GM12878 (cell line): ENCODE data around the gene NR6A1. TPM values are rescaled to one million over a fixed set of nuclear protein-coding genes. Genes with fewer than 3 reads are reported as not detected.
A peak's percentile ranks its signal among the peaks of the same experiment; 100 is the strongest.

Experiments
- ATAC-seq: fragments of 200-7000 bp; cut with Tn5 transposase; 3 replicates; pipeline ENCODE4 v1.9.1; 2020; ENCODE audit warnings: mild to moderate bottlenecking, moderate library complexity
- BruUV-seq: library from RNA; stranded (reverse); fragments of 400-500 nt; replicated peaks from 2 replicates; lab custom pipeline; 2021; lab: Mats Ljungman, UMichigan
- CTCF ChIA-PET: fragments of 300-600 bp; sonication (Branson Sonifier 250); formaldehyde crosslinking; extraction: SDS; loops from one replicate; lab custom pipeline; 2021; ENCODE audit warnings: inconsistent platforms; lab: Yijun Ruan, JAX
- POLR2A ChIA-PET: fragments of 350-600 bp; formaldehyde crosslinking; extraction: SDS; loops from one replicate; lab custom pipeline; 2021; ENCODE audit warnings: inconsistent platforms; lab: Charles Lee
- RAD21 ChIA-PET: fragments of 300-600 bp; sonication (Branson Sonifier 250); formaldehyde crosslinking; loops from one replicate; lab custom pipeline; 2023; ENCODE audit warnings: antibody characterized with exemption; ENCODE audit not compliant: unreplicated experiment; lab: Charles Lee
- SMC1A ChIA-PET: fragments of 300-600 bp; sonication (Branson Sonifier 250); formaldehyde crosslinking; loops from one replicate; lab custom pipeline; 2023; ENCODE audit not compliant: unreplicated experiment, uncharacterized antibody; lab: Charles Lee
- DNase-seq: peaks from one replicate; pipeline ENCODE4 v3.0.0-alpha.2; 2011; ENCODE audit warnings: low read depth, low spot score
- FAIRE-seq: peaks from 3 replicates; lab custom pipeline; 2011; peaks lifted over from hg19 to GRCh38; lab: Jason Lieb, UNC
- H2AFZ ChIP-seq: 2 replicates; pipeline ENCODE4 v1.6.0; 2011; ENCODE audit warnings: low read depth, low read length, control low read depth; ENCODE audit not compliant: control insufficient read depth
- H3K27ac ChIP-seq: 2 replicates; pipeline ENCODE4 v1.5.1; 2011; ENCODE audit warnings: control low read depth; ENCODE audit not compliant: control insufficient read depth, insufficient read depth
- H3K27me3 ChIP-seq, 2 experiments: replicated peaks in 1 of 2; 2 replicates each; pipeline versions ENCODE4 v1.6.0 to v1.6.1; 2011; ENCODE audit warnings: low read length in 1 of 2; ENCODE audit not compliant: control insufficient read depth in 2 of 2, insufficient read depth in 2 of 2
- H3K36me3 ChIP-seq, 2 experiments: 2 replicates each; pipeline ENCODE4 v1.5.1; 2011; ENCODE audit warnings: low read length in 1 of 2; ENCODE audit not compliant: control insufficient read depth in 2 of 2, insufficient read depth in 2 of 2
- H3K4me1 ChIP-seq: 2 replicates; pipeline ENCODE4 v1.6.1; 2011; ENCODE audit warnings: mild to moderate bottlenecking, low read length, moderate library complexity, mixed read lengths; ENCODE audit not compliant: control insufficient read depth, insufficient read depth
- H3K4me2 ChIP-seq: 2 replicates; pipeline ENCODE4 v1.6.0; 2011; ENCODE audit warnings: control low read depth; ENCODE audit not compliant: control insufficient read depth, insufficient read depth
- H3K4me3 ChIP-seq: fragments of 200-600 bp; sonication (generic); 2 replicates; pipeline ENCODE4 v1.5.1; 2016
- H3K79me2 ChIP-seq: 2 replicates; pipeline ENCODE4 v1.6.0; 2011; ENCODE audit warnings: low read length; ENCODE audit not compliant: control insufficient read depth, insufficient read depth
- H3K9ac ChIP-seq: 2 replicates; pipeline ENCODE4 v1.8.0; 2011; ENCODE audit warnings: low read length, control low read depth, mixed read lengths; ENCODE audit not compliant: control insufficient read depth, insufficient read depth
- H3K9me3 ChIP-seq: replicated peaks from 3 replicates; pipeline ENCODE4 v1.5.1; 2011; ENCODE audit warnings: mild to moderate bottlenecking, low read length; ENCODE audit not compliant: control insufficient read depth, insufficient read depth
- H4K20me1 ChIP-seq: 2 replicates; pipeline ENCODE4 v1.6.0; 2011; ENCODE audit not compliant: control insufficient read depth, insufficient read depth
- ATF7 ChIP-seq: fragments of 450-650 bp; IDR thresholded peaks from 2 replicates; pipeline ENCODE4 v1.6.1; 2016; ENCODE audit warnings: low read depth, mild to moderate bottlenecking
- CBX5 ChIP-seq: sonication (generic); IDR thresholded peaks from 2 replicates; pipeline ENCODE4 v1.6.1; 2016; ENCODE audit warnings: low read depth, moderate library complexity, mild to moderate bottlenecking, inconsistent platforms
- CREB1 ChIP-seq: IDR thresholded peaks from 2 replicates; pipeline ENCODE4 v1.6.1; 2012; ENCODE audit warnings: low read depth, mild to moderate bottlenecking, inconsistent platforms
- FOXK2 ChIP-seq: fragments of 450-650 bp; IDR thresholded peaks from 2 replicates; pipeline ENCODE4 v1.6.1; 2017; ENCODE audit warnings: mild to moderate bottlenecking, moderate library complexity
- HDAC6 ChIP-seq: fragments of 200-600 bp; sonication (generic); IDR thresholded peaks from one replicate; pipeline ENCODE4 v1.8.0; 2017; ENCODE audit warnings: antibody characterized with exemption; ENCODE audit not compliant: unreplicated experiment
- IRF3 ChIP-seq: fragments of 450-650 bp; IDR thresholded peaks from 2 replicates; pipeline ENCODE4 v1.6.1; 2014; ENCODE audit warnings: mild to moderate bottlenecking
- IRF4 ChIP-seq: IDR thresholded peaks from 2 replicates; pipeline ENCODE4 v1.6.1; 2011; ENCODE audit warnings: low read depth, low read length
- JUNB ChIP-seq: IDR thresholded peaks from 2 replicates; pipeline ENCODE4 v1.6.1; 2016; ENCODE audit warnings: antibody characterized with exemption, mild to moderate bottlenecking
- NR2F1 ChIP-seq: fragments of 450-650 bp; conservative IDR thresholded peaks from 2 replicates; pipeline ENCODE4 v1.6.1; 2017; ENCODE audit warnings: mild to moderate bottlenecking
- PBX3 ChIP-seq: IDR thresholded peaks from 2 replicates; pipeline ENCODE4 v1.6.1; 2011; ENCODE audit warnings: mild to moderate bottlenecking, low read depth, low read length, moderate library complexity; ENCODE audit not compliant: insufficient replicate concordance
- RAD51 ChIP-seq: fragments of 450-650 bp; IDR thresholded peaks from 2 replicates; pipeline ENCODE4 v1.6.1; 2016; ENCODE audit warnings: moderate library complexity, mild to moderate bottlenecking, inconsistent platforms
- SIX5 ChIP-seq: IDR thresholded peaks from 2 replicates; pipeline ENCODE4 v1.6.1; 2011; ENCODE audit warnings: mild to moderate bottlenecking, low read depth, low read length, moderate library complexity; ENCODE audit not compliant: severe bottlenecking
- SMARCA5 ChIP-seq: fragments of 450-650 bp; IDR thresholded peaks from 2 replicates; pipeline ENCODE4 v1.6.1; 2017; ENCODE audit warnings: mild to moderate bottlenecking
- SP1 ChIP-seq: IDR thresholded peaks from one replicate; pipeline ENCODE4 v1.6.1; 2011; ENCODE audit warnings: low read depth, low read length
- TBL1XR1 ChIP-seq: IDR thresholded peaks from 2 replicates; pipeline ENCODE4 v1.6.1; 2012; ENCODE audit warnings: low read depth, low read length, improper control_type of control experiment
- ZBED1 ChIP-seq: IDR thresholded peaks from 2 replicates; pipeline ENCODE4 v1.6.1; 2016; ENCODE audit warnings: borderline replicate concordance
- WGBS: methylation state at CpG from one replicate; pipeline ENCODE4 v1.1.6; 2016; ENCODE audit warnings: low lambda C conversion rate; ENCODE audit not compliant: insufficient replicate concordance, insufficient coverage; ENCODE audit errors: missing lambda C conversion rate; 5-methylcytosine and 5-hydroxymethylcytosine counted together
- in situ Hi-C: fragments of 300-500 bp; cut with MboI; formaldehyde crosslinking; loops from 9 replicates; pipeline ENCODE4 v1.14.3; 2018; ENCODE audit warnings: mixed read lengths
- intact Hi-C: fragments of 100-400 bp; cut with micrococcal nuclease; formaldehyde crosslinking; loops from one replicate; pipeline ENCODE4 v1.14.2; 2022; ENCODE audit not compliant: unreplicated experiment
- polyA plus RNA-seq, 11 experiments: library from polyadenylated mRNA; depleted of rRNA in 4 of 11; unstranded in 6 of 11; stranded (reverse) in 5 of 11; fragments of >200 nt; fragmentation: Nextera tagmentation in 4 of 11; fragmentation: Illumina TruSeq in 1 of 11; extraction: Ambion mirVana in 4 of 11; extraction: Trizol in 1 of 11; gene quantifications; 1 replicate in 1 of 11; 2 replicates in 10 of 11; pipeline versions ENCODE4 v1.2.1 to v1.2.3, GENCODE V29; 2011 to 2016; ENCODE audit warnings: inconsistent platforms in 2 of 11, missing spikeins in 2 of 11, low read depth in 1 of 11
- total RNA-seq, 4 experiments: library from RNA; depleted of rRNA in 3 of 4; stranded (reverse); fragments of >200 nt in 3 of 4; fragmentation: Illumina TruSeq in 1 of 4; extraction: Trizol in 1 of 4; gene quantifications; 2 replicates each; pipeline versions ENCODE4 v1.2.1 to v1.2.3, GENCODE V29; 2013 to 2021
- TF ChIP-seq, protein P1 (sequence below): IDR thresholded peaks from 2 replicates; pipeline ENCODE4 v1.6.1; 2011; ENCODE audit warnings: borderline replicate concordance, low read depth, mild to moderate bottlenecking, moderate library complexity, mixed read lengths, low read length; ENCODE audit not compliant: insufficient read depth; ENCODE audit errors: extremely low read length

Gene NR6A1
- total and polyA plus RNA-seq, 10 of the 15 experiments (the other 5 are each of a cell fraction or from before 2014, with no cell fraction given), result 1.2 to 9.2 (median 4.6) TPM

GRCh38 chr9:124479947-124480620 lies 291.0 kb downstream of the NR6A1 start:
- H3K9ac ChIP-seq, result no peak overlapping the region
- intact Hi-C loops (loop anchor here (5.0 kb wide), 1 partner anchor 63 kb away; the partner anchor contains the start of gene PSMB7), in situ Hi-C loops (no loop called here)
- RAD21 ChIA-PET, result no interaction called here
- no TSS peak for BruUV-seq
- POLR2A ChIA-PET, result no interaction called here
- SMC1A ChIA-PET, result interaction anchor here (1.4 kb wide), 1 partner anchor 232 kb away, joined by 4 read pairs; no protein-coding TSS in a partner anchor
- TF ChIP-seq SIX5, result no peak
- TF ChIP-seq CREB1, result no peak
- no peak for TF ChIP-seq SP1
- TF ChIP-seq HDAC6, result no peak
- no peak for TF ChIP-seq JUNB
- TF ChIP-seq CBX5, result no peak
- no peak for TF ChIP-seq ATF7
- TF ChIP-seq PBX3, result no peak
- TF ChIP-seq ZBED1, result no peak
- no peak for TF ChIP-seq TBL1XR1
- no peak for TF ChIP-seq FOXK2
- TF ChIP-seq IRF4, result no peak
- TF ChIP-seq RAD51, result no peak
- no peak for TF ChIP-seq IRF3
- TF ChIP-seq SMARCA5, result no peak
- TF ChIP-seq NR2F1, result no peak
- TF ChIP-seq, protein P1, sequence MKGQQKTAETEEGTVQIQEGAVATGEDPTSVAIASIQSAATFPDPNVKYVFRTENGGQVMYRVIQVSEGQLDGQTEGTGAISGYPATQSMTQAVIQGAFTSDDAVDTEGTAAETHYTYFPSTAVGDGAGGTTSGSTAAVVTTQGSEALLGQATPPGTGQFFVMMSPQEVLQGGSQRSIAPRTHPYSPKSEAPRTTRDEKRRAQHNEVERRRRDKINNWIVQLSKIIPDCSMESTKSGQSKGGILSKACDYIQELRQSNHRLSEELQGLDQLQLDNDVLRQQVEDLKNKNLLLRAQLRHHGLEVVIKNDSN, result no peak
- peaks cover 2 to 3% of the 10 kb centered on the region in 2 experiments; a peak in 3 of 4 replicates for H3K27me3 ChIP-seq
- no peak overlapping the region for H3K4me3 ChIP-seq
- no peaks in the 10 kb centered on the region for H3K9me3 ChIP-seq
- H4K20me1 ChIP-seq, result no peaks in the 10 kb centered on the region
- WGBS, result 17% methylated on average over 6 of the region's 6 CpGs
- H3K4me1 ChIP-seq, result no peaks in the 10 kb centered on the region
- no peaks in the 10 kb centered on the region for H3K79me2 ChIP-seq
- ATAC-seq (no peak; the same call in 1 of the 3 replicates), FAIRE-seq (no peak), DNase-seq (no peak)
- no peak overlapping the region for H3K4me2 ChIP-seq
- no peaks in the 10 kb centered on the region for H3K36me3 ChIP-seq
- no peak overlapping the region for H3K27ac ChIP-seq
- CTCF ChIA-PET, result interaction anchor here (0.6 kb wide), 1 partner anchor 940 kb away, joined by 4 read pairs; no protein-coding TSS in a partner anchor
- H2AFZ ChIP-seq, result peak overlapping the region; percentile 46; the same call in 1 of the 2 replicates
